HG03139 (cell line): ENCODE results near the gene MMRN1.

Experiments
- ATAC-seq: cut with Tn5 transposase; IDR thresholded peaks from one replicate; pipeline ENCODE4 v1.9.1; 2021; ENCODE audit not compliant: unreplicated experiment

The MMRN1 gene

DNA sequence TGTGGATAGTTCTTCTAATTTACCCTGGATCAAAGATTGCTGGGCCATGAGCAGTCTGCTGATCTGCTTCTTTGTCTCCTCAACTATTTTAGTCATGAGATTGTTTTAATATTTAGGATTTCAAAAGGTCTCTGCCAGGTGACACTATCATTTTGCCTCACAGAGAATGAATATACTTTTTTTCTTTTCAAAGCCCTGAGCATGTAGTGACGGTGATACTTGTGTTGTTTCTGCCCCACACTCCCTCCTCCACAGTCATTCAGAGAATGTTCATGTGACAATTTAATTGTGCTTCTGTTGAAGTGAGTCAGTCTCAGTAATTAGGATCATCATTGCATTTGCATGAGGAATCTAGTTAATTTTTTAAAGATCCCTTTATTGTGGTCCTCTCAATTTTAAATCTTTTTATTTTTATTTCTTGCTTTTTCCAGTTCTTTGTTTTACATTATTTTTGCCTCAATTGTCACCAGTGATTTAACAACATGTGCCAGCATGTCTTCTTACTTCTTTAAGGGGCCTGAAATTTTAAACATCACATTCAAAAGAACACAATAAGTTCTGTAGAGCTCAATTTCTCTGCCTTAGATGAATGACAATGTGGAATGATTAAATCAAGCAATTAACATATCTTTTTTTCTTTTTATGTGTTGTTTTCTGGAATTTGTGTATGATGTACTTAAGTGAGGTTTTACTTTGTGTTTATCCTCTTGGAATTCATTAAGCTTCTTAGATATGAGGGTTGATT, 12.3 kb downstream of the MMRN1 start:
- no peak for ATAC-seq

GRCh38 chr4:89909889-89910288, 15.2 kb downstream of the MMRN1 start:
- no peak for ATAC-seq

DNA sequence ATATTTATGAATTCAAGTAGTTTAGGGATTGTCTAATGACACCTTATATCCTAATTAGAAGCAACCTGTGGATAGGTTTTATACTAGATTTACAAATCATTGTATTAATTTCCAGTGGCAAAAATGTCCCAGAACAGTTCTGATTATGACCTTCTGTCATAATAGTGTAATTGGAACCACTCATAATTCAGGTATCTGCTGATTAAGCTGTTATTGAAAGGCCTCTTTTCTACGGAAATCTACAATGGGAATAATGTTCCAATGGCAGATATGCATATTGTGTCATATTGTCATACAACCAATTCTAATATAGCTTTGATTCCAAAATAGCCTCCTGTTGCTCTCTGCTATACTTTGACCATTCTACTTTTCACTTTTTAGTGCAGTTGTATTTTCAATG, 19.0 kb downstream of the MMRN1 start:
- ATAC-seq = no peak

GRCh38 chr4:89914609-89915550, 20.2 kb downstream of the MMRN1 start:
- no peak for ATAC-seq

- no peak for ATAC-seq
These were observed 21.3 kb downstream of the MMRN1 start for GRCh38 chr4:89915937-89916336.

DNA sequence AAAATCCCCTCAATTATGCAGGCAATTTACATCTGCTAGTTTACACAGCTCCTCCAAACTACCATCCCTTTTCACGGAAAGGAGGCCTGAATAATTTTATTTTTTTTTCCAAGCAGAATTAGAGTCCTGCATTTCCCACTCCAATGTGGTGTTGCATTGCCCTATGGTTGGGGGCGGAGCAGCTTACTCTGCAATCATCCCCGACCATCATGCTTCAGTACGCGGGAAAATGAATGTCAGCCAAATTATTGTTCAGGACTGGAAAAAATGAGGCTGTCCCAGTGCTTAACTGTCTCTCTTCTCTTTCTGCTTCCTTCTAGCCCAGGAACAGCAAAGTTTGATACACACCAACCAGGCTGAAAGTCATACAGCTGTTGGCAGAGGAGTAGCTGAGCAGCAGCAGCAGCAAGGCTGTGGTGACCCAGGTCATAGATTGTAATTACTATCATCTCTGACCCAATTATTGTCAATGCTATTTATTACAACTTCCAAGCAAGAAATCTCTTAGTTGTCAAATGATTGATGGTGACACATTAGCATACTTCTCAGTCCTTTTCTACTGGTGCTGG, 28.3 kb downstream of the MMRN1 start:
- ATAC-seq = no peak

DNA sequence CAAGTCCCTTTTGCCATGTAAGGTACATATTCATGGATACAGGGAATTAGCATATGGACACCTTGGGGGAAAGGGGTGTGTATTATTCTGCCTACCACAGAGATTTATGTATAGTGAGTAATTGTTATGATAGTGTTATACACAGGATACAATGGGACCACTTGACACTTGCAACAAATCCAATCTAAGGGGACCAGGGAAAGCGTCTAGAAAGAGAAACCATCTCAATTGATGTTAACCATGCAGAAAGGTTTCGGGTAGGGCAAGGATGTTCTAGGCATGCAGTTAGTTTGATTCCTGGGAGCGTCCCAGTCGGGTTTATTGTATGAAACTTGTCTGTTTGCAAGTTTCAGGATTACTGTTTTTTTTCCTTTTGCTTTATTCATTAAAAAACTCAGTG, 34.2 kb downstream of the MMRN1 start:
- ATAC-seq = no peak

- peak; percentile 91 for ATAC-seq
These were observed 34.9 kb downstream of the MMRN1 start for GRCh38 chr4:89929425-89930159.

GRCh38 chr4:89939546-89939945, 44.9 kb downstream of the MMRN1 start:
- ATAC-seq = no peak

DNA sequence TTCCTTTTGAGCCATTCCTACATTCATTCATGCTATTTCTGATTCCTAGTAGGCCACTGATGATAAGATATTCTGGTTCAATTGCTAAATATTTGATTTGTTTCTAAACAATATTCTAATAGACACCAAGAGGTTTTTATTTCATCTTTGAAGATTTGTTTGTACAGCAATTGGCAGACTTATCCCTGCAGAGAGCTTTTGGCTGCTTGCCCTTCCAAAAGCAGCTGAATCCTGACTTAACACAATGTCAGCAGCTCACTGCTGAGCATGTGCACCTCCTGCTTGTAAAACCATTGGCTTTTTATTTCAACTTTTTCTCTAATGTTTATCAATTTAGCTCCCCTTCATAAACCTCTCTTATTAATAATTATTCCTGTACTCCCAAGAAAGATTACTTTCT, 45.3 kb downstream of the MMRN1 start:
- ATAC-seq = no peak

GRCh38 chr4:89942811-89943210, 48.2 kb downstream of the MMRN1 start:
- no peak for ATAC-seq

DNA sequence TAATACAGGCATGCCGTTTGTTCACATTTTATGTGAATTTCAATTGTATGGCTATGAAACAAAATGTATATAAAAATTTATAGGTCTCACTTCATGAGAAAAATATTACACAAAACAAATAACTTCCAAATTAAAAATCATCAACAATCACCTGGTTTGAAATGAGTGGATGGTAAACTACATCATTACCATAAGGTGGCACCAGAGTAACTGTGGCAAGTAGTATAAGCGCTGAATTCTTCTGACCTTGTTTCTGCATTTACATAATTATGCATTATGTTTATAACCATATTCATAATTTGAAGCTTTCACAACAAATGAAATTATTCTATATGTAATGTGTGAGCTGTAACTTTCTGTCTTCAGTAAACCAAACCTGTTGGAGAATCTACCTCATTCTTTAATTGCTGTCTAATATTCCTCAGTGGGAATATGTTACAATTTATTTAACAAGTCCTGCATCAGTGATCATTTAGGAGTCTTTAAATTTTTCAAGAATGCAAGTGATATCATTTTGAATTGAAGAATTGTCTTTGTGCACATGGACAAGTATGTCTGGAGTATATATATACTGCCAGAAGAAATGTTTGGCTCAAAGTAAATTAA, 55.2 kb downstream of the MMRN1 start:
- no peak for ATAC-seq

GRCh38 chr4:89952458-89952857, 57.8 kb downstream of the MMRN1 start:
- no peak for ATAC-seq

GRCh38 chr4:89954906-89955695, 60.4 kb downstream of the MMRN1 start:
- no peak for ATAC-seq

DNA sequence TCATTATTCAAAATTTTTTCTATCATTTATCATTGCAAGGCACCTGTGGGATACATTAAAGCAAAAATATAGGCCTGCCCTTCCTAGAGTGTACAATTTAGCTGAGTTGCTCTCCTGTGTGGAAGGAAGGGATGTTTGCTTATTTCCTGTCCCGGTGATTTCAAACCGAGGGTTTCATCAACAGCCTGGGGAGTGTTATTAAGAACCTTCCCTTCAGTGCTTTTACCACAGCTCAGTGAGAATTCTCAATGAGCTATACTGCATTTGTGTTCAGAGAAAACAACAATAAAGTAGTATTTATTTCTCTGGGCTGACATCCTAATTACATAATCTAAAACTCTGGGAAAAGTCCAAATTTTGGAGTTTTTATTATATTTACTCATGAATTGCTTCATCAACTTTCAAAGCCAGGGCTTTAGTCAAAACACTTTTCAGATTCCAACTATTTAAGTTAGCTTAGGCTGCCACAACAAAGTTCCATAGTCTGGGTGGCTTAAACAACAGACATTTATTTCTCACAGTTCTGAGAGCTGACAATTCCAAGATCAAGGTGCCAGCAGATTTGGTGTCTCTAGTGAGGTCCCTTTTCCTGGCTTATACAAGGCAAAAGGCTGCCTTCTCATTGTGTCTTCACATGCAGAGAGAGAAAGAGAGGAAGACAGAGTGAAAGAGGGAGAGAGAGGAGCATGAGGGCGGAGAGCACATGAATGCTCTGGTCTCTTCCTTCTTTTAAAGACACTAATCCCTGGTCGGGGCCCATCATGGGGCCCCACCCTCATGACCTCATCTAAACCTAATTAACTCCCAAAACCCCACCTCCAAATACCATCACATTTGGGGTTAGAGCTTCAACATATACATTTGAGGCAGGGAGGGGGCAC, 62.6 kb downstream of the MMRN1 start:
- ATAC-seq = no peak

- ATAC-seq = no peak
These were observed 87.2 kb downstream of the MMRN1 start for GRCh38 chr4:89981789-89982334.

- ATAC-seq = no peak
These were observed 93.6 kb downstream of the MMRN1 start for GRCh38 chr4:89988268-89988667.

DNA sequence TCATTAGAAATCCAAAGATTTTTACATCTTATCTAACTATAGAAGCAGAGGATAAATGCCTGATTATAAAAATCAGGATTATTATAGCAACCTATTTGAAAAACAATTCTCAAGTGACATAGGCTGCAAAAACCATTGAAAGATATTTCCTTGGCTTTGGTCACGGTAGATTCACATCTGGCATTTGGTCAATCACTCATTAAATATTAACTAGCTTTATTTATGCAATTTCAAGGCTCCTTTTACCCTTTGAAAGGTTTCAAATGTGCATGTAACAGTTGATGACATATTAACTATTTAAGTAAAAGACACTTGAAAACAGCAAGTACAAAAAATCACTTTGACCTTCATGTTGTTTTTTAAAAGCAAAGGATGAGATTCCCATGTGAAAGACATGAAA, 98.1 kb downstream of the MMRN1 start:
- ATAC-seq = no peak
